B cell (primary cell): ENCODE measurements around the gene HTR7. TPM values are rescaled to one million over a fixed set of nuclear protein-coding genes. Genes with fewer than 3 reads are reported as not detected.

ENCODE experiments used
- ATAC-seq: fragments of 200-7000 bp; cut with Tn5 transposase; one replicate; pipeline ENCODE4 v1.10.0; 2021; ENCODE audit warnings: low read depth, mild to moderate bottlenecking, moderate number of reproducible peaks, moderate library complexity
- CTCF ChIA-PET: fragments of 350-600 bp; sonication (Branson Sonifier 250); formaldehyde crosslinking; loops from one replicate; lab custom pipeline; 2021; ENCODE audit warnings: antibody characterized with exemption, inconsistent platforms; lab: Charles Lee
- POLR2A ChIA-PET: fragments of 350-600 bp; sonication (Branson Sonifier 250); formaldehyde crosslinking; loops from one replicate; lab custom pipeline; 2021; ENCODE audit warnings: antibody characterized with exemption; lab: Charles Lee
- DNase-seq: peaks from one replicate; pipeline ENCODE4 v3.0.0; 2013
- H2AFZ ChIP-seq: 2 replicates; pipeline ENCODE4 v1.6.1; 2012; ENCODE audit warnings: mild to moderate bottlenecking, low read depth, low read length; ENCODE audit not compliant: insufficient read depth, poor library complexity, severe bottlenecking
- H3K27ac ChIP-seq, 2 donors: 1 replicate in 1 of 2; 2 replicates in 1 of 2; pipeline ENCODE4 v1.5.1; 2012 to 2013; ENCODE audit warnings: low read length in 2 of 2, mild to moderate bottlenecking in 2 of 2, moderate library complexity in 1 of 2
- H3K27me3 ChIP-seq, 4 experiments: fragments of 200-600 bp in 1 of 4; sonication (generic) in 1 of 4; replicated peaks in 1 of 4; 1 replicate in 2 of 4; 2 replicates in 2 of 4; pipeline versions ENCODE4 v1.6.1 to v1.7.0; 2013 to 2016; ENCODE audit warnings: low read length in 3 of 4, mild to moderate bottlenecking in 2 of 4, mixed read lengths in 1 of 4, moderate library complexity in 1 of 4; ENCODE audit not compliant: insufficient read depth in 4 of 4, control insufficient read depth in 3 of 4; ENCODE audit errors: control extremely low read depth in 1 of 4
- H3K36me3 ChIP-seq, 2 experiments: replicated peaks in 1 of 2; 1 replicate in 1 of 2; 2 replicates in 1 of 2; pipeline versions ENCODE4 v1.6.1 to v1.7.1; 2013; ENCODE audit warnings: low read length in 1 of 2; ENCODE audit not compliant: insufficient read depth in 2 of 2, control insufficient read depth in 1 of 2; ENCODE audit errors: control extremely low read depth in 1 of 2, extremely low read depth in 1 of 2
- H3K4me1 ChIP-seq, 2 donors: fragments of 200-600 bp in 1 of 2; sonication (generic) in 1 of 2; 1 replicate in 1 of 2; 2 replicates in 1 of 2; pipeline versions ENCODE4 v1.5.1 to v1.6.1; 2013 to 2017; ENCODE audit warnings: low read length in 2 of 2; ENCODE audit not compliant: control insufficient read depth in 2 of 2, insufficient read depth in 2 of 2
- H3K4me2 ChIP-seq: replicated peaks from 2 replicates; pipeline ENCODE3; 2012; ENCODE audit warnings: mild to moderate bottlenecking, low read depth, low read length; ENCODE audit not compliant: poor library complexity, severe bottlenecking
- H3K4me3 ChIP-seq, 5 experiments: fragments of 200-600 bp in 1 of 5; sonication (generic) in 1 of 5; 1 replicate in 3 of 5; 2 replicates in 2 of 5; pipeline versions ENCODE4 v1.5.1 to v1.7.0; 2011 to 2016; ENCODE audit warnings: low read length in 4 of 5, mild to moderate bottlenecking in 4 of 5, low read depth in 2 of 5, control low read depth in 1 of 5, moderate library complexity in 1 of 5; ENCODE audit not compliant: insufficient read depth in 1 of 5; ENCODE audit errors: control extremely low read depth in 1 of 5, extremely low read depth in 1 of 5
- H3K79me2 ChIP-seq: fragments of 200-600 bp; sonication (generic); one replicate; pipeline ENCODE4 v1.6.0; 2016; ENCODE audit warnings: low read length; ENCODE audit not compliant: control insufficient read depth, insufficient read depth
- H3K9ac ChIP-seq: fragments of 200-600 bp; sonication (generic); 2 replicates; pipeline ENCODE4 v1.6.1; 2017; ENCODE audit warnings: mild to moderate bottlenecking, low read length, moderate library complexity
- H3K9me3 ChIP-seq, 3 donors: one replicate each; pipeline versions ENCODE4 v1.6.1 to v1.7.1; 2013; ENCODE audit warnings: low read length in 2 of 3; ENCODE audit not compliant: control insufficient read depth in 2 of 3, insufficient read depth in 1 of 3; ENCODE audit errors: control extremely low read depth in 1 of 3
- H4K20me1 ChIP-seq: 2 replicates; pipeline ENCODE4 v1.6.0; 2012; ENCODE audit warnings: mild to moderate bottlenecking, low read length; ENCODE audit not compliant: insufficient read depth, control insufficient read depth, poor library complexity, severe bottlenecking
- H3K27ac Mint-ChIP-seq: one replicate; pipeline ENCODE4 v1.8.0; 2021; ENCODE audit warnings: mixed read lengths
- H3K27me3 Mint-ChIP-seq: one replicate; pipeline ENCODE4 v1.8.0; 2021; ENCODE audit warnings: mixed read lengths
- H3K4me1 Mint-ChIP-seq: one replicate; pipeline ENCODE4 v1.8.0; 2021; ENCODE audit warnings: mixed read lengths
- H3K4me3 Mint-ChIP-seq: one replicate; pipeline ENCODE4 v1.8.0; 2021; ENCODE audit warnings: mixed read lengths
- H3K9me3 Mint-ChIP-seq: one replicate; pipeline ENCODE4 v1.8.0; 2022; ENCODE audit warnings: mixed read lengths; ENCODE audit not compliant: insufficient read depth
- CTCF ChIP-seq: fragments of 200-600 bp; IDR thresholded peaks from one replicate; pipeline ENCODE4 v1.8.0; 2022; ENCODE audit warnings: antibody characterized with exemption, mild to moderate bottlenecking
- EZH2 ChIP-seq: IDR thresholded peaks from 2 replicates; pipeline ENCODE4 v1.6.1; 2012; ENCODE audit warnings: borderline replicate concordance, low read depth, mild to moderate bottlenecking, moderate library complexity, low read length; ENCODE audit not compliant: insufficient read depth, poor library complexity, severe bottlenecking
- WGBS: methylation state at CpG from one replicate; pipeline ENCODE4 v1.1.5; 2013; ENCODE audit warnings: missing lambda C conversion rate; ENCODE audit not compliant: insufficient coverage; 5-methylcytosine and 5-hydroxymethylcytosine counted together
- intact Hi-C: fragments of 100-400 bp; cut with micrococcal nuclease; formaldehyde crosslinking; loops from one replicate; pipeline ENCODE4 v1.10.0; 2022
- polyA plus RNA-seq: library from polyadenylated mRNA; depleted of rRNA; stranded (reverse); fragments of >200 nt; gene quantifications from 2 replicates; pipeline ENCODE4 v1.2.3, GENCODE V29; 2012
- total RNA-seq, 2 donors: library from RNA; stranded (reverse); fragments of 120-200 nt in 1 of 2; gene quantifications; 1 replicate in 1 of 2; 2 replicates in 1 of 2; pipeline versions ENCODE4 v1.2.3 to v1.2.4, GENCODE V29; 2013 to 2022

The HTR7 gene
- total and polyA plus RNA-seq, 2 donors (not counting 1 experiment from before 2014, with no cell fraction given) = 0.03 TPM; not detected in 1

GRCh38 chr10:90817128-90817889 is 40.5 kb downstream of the HTR7 start:
- Mint-ChIP-seq H3K9me3 (no peaks in the 10 kb centered on the region), H3K27ac (no peak overlapping the region), H3K4me3 (no peak overlapping the region), H3K4me1 (no peaks in the 10 kb centered on the region), H3K27me3 (peaks cover 10% of the 10 kb centered on the region)
- Histone ChIP-seq H3K4me2 (no peak overlapping the region), H3K4me3 (no peak overlapping the region), H3K9me3 (peaks cover 0 to 6% (median 0%) of the 10 kb centered on the region in 3 donors), H3K79me2 (no peaks in the 10 kb centered on the region), H3K4me1 (no peaks in the 10 kb centered on the region), H4K20me1 (no peaks in the 10 kb centered on the region), H3K36me3 (no peaks in the 10 kb centered on the region), H2AFZ (no peak overlapping the region), H3K27ac (no peak overlapping the region), H3K27me3 (peaks cover 0 to 5% (median 0%) of the 10 kb centered on the region in 4 experiments), H3K9ac (no peak overlapping the region)
- TF ChIP-seq CTCF (no peak), EZH2 (no peak)
- ChIA-PET CTCF (no interaction called here), POLR2A (no interaction called here)
- no peak for ATAC-seq
- no CpG with 5 or more reads among the region's 2 CpGs for WGBS
- no peak for DNase-seq
- intact Hi-C loops = no loop called here

DNA sequence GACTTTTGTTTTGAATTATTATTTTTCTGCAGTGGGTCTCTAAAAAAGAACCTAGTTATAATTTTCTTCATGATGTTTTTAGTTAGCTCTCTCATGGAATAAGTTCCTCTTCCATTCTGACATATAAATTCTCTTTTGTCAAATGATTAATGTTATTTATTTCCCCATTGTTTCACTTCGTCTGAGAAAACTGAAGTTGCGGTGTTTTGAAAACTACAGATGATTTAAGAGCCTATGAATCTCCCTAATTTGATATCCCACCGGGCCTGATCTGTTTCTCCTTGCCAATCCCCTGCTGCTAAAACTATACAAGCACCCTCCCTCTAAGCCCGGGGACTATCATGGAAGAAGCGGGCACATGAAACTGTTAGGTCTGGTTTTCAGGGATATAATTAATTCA is 41.4 kb downstream of the HTR7 start:
- TF ChIP-seq EZH2 (no peak), CTCF (no peak)
- H3K36me3 ChIP-seq = no peaks in the 10 kb centered on the region
- no peaks in the 10 kb centered on the region for H3K4me1 Mint-ChIP-seq
- H3K27me3 ChIP-seq = peaks cover 0 to 5% (median 0%) of the 10 kb centered on the region in 4 experiments
- H3K4me1 ChIP-seq = no peaks in the 10 kb centered on the region
- H3K9me3 Mint-ChIP-seq = no peaks in the 10 kb centered on the region
- H4K20me1 ChIP-seq = no peaks in the 10 kb centered on the region
- no peak overlapping the region for H3K9ac ChIP-seq
- no peak overlapping the region for H3K27ac ChIP-seq
- H2AFZ ChIP-seq = no peak overlapping the region
- POLR2A ChIA-PET = no interaction called here
- H3K4me2 ChIP-seq = no peak overlapping the region
- peaks cover 3% of the 10 kb centered on the region for H3K27me3 Mint-ChIP-seq
- no peak overlapping the region for H3K4me3 ChIP-seq
- no peak for DNase-seq
- ATAC-seq = no peak
- H3K9me3 ChIP-seq = peaks cover 0 to 5% (median 0%) of the 10 kb centered on the region in 3 donors
- H3K27ac Mint-ChIP-seq = no peak overlapping the region
- 67% methylated on average over 1 of the region's 5 CpGs for WGBS
- intact Hi-C loops = no loop called here
- H3K79me2 ChIP-seq = no peaks in the 10 kb centered on the region
- H3K4me3 Mint-ChIP-seq = no peak overlapping the region
- CTCF ChIA-PET = no interaction called here
